Left renal pelvis (tissue), 4 donors: Measurements from ENCODE around the gene GALNT18. TPM values are rescaled to one million over a fixed set of nuclear protein-coding genes. Genes with fewer than 3 reads are reported as not detected.
A peak's percentile ranks its signal among the peaks of the same experiment; 100 is the strongest.

Experiments used
- DNase-seq, 4 donors: peaks; one replicate each; pipeline ENCODE4 v3.0.0-alpha.2; 2013; ENCODE audit warnings: low read depth in 4 of 4, low spot score in 3 of 4
- polyA plus RNA-seq, 4 donors: library from polyadenylated mRNA; unstranded; fragments of 120-200 nt; gene quantifications; one replicate each; pipeline ENCODE4 v1.2.1, GENCODE V29; 2013; ENCODE audit not compliant: insufficient read length in 4 of 4

Gene GALNT18
- polyA plus RNA-seq, 4 donors = 7.5 to 29.7 (median 23.8) TPM

DNA sequence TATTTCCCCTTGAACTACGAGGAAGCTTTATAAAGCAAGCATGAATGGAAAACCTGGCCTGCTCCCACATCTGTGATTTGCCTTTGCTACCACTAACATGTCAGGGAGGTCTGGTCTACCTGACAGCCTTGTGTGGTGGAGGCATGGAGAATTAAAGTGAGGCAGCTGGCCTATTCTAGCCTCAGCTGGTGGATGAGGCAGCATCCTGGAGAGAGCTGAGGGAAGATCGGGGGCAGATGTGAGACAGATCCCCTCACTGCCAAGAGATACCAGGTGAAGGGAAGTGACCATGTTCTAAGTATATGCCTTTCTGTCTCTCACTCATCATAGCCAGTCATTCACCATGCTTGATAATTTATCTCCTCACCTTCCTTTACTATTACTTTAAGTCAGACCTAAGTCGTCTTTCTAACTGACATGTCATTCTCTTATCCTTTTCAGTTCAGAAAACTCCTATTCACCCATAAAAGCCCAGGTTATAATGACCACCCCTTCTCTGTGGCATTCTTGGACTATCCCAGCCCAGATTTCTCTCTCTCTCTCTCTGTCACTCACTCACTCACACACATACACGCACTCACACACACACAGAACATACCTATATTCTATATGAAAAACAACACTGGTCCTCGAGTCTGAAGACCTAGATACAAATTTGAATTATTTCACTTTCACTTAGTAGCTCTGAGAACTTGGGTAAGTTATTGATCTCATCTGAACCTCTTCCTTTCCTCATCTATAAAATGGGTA, 359.5 kb downstream of the GALNT18 start:
- no peak for DNase-seq

DNA sequence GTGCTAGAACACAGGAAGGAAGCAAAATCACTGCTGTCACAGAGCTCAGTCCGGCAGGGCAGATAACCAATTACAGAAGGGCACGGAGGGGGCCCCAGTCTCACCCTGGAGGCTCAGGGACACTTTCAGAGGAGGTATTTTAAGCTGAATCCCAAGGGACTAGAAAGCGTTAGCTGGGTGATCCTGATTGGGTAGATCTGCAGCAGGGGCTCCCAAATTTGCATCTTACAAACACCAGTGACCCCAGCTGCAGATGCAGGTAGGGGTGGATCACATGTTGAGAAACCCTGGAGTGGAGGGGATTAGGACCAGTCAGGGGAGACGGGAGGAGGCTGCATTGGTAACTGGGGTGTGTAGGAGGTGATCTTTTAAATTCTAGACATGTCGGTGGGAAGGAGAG, 360.2 kb downstream of the GALNT18 start:
- no peak for DNase-seq

DNA sequence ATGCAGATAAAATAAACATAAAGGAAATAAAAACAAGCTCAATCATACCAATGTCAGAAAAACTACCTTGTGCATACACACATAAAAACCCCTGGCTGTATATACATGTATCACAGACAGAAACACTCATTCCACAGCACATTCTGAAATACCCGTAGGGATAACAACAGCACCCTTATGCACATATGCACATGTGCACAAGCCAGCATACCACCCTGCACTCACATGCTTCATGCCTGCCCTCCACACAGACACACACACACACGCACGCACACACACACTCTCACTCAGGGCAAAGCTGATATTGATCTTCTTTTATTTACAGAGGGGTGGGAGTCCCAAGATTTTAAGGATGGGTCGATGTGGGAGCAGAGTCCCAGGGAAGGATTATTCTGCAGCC, 360.9 kb downstream of the GALNT18 start:
- DNase-seq = no peak

DNA sequence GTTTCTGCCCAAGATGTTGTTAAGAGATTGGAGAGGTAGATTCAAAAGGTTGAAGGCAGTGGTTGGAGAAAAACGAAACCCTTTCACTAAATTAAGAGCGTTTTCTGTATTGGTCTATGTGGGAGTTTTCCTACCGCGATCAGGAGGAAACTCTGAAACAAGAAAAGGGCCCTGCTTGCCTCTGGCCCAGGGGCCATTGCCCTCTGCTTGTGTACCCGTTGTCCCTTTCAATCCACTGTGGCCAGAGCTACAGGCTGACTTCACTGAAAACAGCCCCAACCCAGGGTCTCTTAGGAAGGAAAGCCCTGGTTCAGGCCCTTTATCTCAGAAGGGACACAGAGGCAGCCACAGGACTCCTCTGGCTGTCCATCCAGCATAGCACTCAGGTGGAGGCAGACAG, 367.8 kb downstream of the GALNT18 start:
- no peak for DNase-seq

DNA sequence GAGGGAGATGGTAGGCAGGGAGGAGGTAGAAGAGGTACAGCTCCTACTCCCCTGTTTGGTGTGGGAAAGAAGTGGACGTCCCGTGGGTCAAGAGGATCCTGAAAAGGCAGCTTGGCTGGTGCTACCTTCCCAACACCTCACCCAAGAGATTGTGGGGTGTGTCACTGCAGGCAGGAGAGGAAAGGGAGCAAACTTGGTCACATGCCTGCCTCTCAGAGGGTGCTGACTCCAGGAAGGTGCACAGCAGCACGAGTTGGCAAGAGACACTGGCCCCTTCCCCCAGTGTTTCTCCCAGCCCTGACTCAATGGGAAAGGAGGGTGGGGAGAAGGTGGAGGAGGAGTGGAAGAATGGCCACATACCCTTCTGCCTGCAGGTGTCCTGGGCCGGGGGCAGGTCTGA, 368.3 kb downstream of the GALNT18 start:
- no peak for DNase-seq

DNA sequence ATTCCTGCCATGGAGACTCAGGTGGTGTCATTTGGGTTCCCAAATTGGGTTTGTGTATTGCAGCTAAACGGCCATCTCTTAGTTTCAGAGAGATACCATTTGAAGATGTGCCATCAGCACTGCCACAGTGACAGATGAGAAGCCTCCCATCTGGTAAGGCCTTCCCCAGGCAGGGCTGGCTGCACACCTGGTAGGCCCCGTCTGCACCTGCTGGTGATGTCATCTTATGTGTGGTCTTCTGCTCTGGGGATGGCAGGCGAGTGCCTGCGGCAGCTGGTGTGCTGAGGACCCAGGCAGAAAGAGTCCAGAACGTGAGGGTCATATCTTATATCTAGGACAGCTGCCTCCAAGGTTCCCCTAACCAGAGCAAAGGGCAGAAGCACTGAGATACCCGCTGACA, 369.4 kb downstream of the GALNT18 start:
- DNase-seq = no peak

DNA sequence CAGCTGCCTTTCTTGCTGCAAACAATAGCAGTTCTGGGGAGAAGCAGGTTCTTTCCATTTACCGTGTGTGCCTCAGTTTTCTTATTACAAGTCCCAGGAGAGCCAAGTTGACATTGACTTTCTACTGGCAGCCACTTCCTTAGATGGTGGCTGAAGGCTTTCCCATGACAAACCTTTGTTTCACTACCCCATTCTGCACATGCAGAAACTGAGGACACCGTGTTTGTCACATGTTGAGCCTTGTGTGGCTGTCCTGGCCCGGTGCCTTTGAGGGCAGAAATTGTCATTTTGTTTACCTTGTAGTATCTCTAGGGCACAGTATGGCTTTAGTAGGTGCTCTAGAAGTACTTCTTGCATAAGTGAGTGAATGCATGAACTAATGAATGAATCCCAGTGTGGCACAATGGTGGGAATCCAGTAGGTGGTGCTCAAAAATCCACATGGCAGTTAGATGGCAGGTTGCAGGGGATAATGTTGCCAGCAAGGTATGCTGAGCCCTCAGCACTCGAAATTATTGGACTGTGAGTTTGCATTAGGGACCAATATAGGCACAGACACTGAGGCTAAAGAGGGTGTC, 370.3 kb downstream of the GALNT18 start:
- DNase-seq = no peak

DNA sequence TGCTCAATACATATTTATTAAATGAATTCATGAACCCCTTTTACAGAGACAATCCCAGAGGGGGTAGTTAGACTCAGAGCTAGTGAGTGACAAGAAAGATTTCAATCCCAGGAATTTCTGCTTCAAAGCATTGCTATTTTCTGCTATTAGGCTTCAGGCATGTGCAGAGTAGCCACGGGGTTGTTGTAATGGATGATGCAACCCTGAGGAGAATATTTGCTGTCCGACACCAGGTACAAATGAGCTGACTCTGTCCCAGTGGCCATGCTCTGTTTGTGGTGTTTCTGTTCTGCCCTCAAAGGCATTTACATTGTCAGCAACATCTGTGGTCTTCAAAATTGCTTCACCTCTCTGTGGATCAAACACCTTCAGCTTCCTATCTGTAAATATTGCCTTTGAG, 371.3 kb downstream of the GALNT18 start:
- DNase-seq = no peak

DNA sequence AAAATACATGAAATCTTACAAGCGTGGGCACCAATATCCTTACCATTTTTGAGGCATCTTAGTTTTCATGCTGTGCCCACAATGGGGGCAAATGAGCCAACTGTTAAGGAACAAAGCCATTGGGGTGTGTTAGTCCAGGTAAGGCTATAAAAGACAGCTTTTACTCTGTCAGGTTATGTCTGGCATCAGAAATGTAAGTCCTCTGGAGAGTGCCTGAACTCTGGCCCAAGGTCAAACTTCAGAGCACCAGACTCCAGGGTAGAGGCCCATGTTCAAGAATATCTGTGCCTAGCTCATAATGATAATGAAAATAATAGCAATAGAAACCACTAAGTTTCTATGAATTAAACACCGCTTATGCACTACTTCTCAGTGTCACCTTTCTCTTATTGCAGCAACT, 374.2 kb downstream of the GALNT18 start:
- no peak for DNase-seq

DNA sequence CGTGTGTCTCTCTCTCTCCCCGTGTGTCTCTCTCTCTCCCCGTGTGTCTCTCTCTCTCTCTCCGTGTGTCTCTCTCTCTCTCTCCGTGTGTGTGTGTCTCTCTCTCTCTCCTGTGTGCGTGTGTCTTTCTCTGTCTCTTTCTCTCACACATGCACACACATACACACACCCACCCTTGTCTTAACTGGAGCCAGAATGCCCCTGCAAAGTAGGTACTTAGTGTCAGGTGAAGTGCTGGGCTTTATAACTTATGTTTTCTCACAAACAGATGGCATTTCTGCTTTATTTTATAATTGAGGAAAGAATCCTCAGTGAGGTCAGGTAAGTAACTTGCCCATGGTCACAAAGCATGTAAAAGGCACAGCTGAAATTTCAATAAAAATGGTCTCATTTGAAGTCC, 374.7 kb downstream of the GALNT18 start:
- DNase-seq = no peak

DNA sequence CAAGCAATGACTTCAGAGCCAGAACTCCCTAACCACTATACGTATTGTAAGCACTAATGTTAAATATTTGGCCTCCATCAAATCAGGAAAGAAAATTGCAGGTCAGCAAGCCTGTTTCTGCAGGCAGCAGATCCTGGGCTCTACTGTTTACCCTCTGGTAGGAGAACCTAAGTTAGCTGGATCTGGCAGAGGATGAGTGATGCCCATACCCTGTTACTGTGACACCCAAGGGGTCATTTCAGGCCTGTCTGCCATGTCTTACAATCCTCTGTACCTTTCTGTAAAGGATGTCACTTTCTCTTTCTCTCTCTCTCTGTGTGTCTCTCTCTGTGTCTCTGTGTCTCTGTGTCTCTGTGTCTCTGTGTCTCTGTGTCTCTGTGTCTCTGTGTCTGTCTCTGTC, 375.6 kb downstream of the GALNT18 start:
- no peak for DNase-seq

DNA sequence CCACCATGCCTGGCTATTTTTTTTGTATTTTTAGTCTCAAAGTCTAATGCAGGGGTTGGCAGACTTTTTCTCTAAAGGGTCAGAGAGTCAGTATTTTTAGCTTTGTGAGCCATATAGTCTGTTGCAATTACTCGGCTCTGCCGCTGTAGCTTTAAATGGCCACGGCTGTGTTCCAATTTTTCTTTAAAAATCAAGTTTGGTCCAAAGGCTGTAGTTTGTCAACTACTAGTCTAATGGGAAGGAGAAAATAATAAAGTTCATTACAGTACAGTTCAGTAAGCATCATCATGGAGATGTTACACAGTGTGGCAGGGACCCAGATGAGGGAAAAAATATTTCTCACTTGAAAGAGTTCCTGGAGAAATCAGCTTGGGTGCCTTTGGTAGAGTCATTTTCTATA, 376.4 kb downstream of the GALNT18 start:
- DNase-seq = no peak

DNA sequence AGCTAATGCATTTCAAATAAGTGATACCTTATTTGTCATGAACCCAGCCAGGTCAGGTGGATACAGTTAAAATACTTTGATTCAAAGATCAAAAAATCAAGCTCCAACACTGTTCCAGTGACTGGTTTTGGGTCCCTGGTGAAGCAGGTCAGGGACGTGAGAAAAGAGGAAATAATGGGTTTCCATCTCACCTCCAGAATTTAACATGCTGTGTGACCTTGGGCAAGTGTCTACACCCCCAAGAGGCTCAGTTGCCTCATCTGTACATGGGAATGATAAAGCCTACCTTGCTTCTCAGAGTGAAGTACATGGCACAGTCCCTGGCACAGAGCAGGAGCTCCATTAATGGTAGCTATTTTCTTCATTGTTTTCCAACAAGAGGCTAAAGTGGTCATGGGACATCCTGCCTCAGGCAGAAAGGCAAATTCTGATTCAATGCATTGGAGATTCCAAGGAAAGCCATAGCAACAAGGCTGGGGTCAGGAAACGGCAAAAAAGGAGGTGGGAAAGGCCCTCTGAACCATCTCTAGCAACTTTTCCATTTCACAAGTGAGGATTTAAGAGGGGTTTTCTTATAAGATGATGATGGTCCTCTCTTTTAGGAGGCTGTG, 377.2 kb downstream of the GALNT18 start:
- DNase-seq = no peak

DNA sequence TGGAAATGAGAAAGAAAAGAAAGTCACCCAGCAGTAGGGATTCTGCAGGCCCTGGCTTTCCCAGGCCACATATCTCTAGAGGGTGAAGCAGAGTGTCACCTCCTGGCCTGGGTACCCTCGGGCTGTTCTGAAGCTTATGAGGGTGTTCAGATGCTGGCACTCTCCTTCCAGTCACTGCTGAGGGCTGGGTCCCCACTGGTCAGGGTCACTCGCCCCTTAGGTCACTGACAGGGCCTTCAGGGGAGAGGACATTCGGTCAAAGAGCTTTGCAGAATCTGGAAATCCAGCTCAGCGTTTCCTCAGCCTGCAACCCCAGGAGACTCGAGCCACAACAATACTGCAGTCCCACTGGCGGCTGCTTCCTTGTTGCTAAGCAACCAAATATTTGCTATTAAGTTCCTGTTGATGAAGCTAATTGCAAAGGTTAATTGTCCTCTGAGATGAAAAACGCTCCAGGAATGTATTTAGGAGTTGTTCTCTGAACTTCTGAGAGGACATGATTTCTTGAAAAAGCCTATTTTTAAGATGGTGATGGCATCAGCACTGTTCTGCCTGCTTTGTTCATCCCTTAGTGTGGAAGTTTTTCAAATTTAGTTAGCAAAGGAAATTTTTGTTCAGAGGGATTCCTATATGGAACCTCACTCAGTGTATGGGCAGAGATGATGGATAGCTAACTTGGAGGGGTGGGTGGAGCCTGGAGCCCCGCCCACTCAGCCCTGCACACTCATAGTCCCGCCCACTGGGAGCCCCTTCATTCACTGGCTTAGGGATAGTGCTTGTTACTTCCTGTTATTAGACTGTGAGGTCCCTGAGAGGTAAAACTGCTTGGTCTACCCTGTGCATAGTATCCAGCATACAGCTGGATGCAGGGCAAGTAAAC, 378.0 kb downstream of the GALNT18 start:
- peak in 2 of 4 donors; percentile 33 to 54 for DNase-seq

DNA sequence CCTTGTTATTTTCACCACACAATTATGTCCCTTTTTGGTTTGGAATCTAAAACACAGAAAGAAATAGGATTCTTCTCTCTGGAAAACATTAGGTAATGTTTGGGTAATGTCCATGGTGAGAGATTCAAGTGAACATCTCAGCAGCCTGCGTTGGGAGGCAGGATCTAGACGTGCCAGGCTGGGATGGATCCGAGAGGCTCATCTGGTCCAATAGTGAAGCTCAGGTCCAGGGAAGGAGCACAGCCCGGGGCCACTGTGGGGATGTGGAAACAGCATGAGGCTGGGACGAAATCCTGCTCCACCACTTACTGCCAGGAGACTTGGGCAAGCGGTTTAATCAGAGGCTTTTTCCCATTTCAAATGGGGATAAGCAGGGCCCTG, 378.6 kb downstream of the GALNT18 start:
- DNase-seq = no peak

DNA sequence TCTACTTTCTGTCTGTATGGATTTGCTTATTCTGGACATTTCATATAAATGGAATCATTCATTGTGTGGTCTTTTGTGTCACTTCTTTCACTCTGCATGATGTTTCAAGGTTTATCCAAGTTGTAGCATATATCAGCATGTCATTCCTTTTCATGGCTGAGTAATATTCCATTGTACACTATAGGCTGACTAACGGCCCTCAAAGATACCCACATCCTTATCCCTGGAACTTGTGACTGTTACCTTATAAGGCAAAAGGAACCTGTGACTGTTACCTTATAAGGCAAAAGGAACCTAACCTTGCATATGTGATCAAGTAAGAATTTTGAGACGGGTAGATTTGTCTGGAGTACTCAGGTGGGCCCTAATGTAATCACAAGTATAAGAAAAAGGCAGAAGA, 380.5 kb downstream of the GALNT18 start:
- no peak for DNase-seq

DNA sequence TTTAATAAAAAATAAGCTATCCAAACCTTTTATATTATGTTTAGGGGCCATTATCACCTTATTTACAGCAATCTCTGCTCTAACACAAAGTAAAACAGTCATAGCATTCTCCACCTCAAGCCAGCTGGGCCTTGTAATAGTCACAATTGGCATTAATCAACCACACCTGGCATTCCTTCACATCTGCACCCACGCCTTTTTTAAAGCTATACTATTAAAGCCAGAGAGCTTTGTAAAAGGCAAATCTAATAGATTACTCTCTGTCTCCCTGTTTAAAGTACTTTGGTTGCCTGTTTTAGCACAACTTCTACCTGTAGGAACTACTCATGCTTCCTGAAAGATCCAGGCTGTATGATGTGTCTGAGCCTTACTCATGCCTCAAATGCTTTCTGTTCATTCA, 381.8 kb downstream of the GALNT18 start:
- DNase-seq = no peak

DNA sequence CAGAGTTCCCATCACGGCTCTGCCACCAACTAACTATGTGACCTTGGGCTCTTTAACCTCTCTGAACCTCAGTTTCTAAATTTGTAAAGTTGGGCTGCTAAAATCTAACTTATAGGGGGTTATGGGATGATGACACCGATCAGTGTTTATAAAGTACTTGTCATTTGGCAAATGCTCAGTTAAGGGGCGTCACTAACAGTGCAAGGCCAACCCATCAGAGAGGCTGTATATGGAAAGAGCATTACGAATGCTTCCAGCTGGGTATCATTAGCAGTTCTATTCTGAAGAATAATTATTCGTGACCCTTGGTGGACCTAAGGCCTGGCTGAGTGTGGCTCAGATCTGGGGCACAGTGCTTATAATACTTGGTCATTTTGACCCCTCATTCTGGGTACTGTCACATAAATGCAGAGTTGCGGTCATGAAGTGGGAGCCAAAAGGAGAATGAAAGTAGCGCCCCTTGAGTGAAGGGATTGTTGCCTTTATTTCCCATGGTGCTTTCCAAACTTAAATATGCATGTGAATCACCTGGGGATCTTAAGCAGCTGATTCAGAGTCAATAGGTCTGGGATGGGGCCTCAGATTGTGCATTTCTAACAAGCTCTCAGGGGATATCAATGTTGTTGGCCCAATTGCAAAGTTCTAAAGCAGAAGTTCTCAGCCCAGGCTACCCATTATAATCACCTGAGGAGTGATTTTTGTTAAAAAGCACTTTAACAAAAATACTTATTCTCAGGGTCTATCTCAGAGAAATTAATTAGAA, 384.6 kb downstream of the GALNT18 start:
- DNase-seq = no peak

DNA sequence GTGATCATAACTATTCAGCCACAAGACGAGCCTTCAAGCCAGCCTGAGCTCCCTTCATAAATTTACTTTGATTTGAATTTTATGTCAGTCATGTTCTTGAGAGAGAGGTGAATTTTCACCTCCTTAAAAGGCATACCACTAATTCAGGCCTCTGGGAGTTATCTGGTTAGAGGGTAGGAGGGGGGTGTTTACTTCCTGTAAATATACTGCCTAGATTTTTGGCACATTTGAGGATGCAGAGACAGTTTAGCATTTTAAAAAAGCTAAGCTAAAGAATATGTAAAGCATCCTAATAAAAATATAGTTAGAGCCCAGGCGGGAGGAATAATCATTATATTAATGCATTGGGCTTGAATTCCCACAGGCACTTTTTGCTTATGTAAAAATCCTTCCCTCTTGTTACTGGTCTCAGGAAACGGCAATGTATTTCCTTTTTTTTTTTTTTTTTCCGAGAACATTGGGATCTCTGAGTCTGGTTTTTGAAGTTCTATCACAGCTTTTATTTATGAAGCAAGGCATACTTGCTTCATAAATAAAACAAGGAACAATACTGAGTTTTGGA, 385.2 kb downstream of the GALNT18 start:
- no peak for DNase-seq

DNA sequence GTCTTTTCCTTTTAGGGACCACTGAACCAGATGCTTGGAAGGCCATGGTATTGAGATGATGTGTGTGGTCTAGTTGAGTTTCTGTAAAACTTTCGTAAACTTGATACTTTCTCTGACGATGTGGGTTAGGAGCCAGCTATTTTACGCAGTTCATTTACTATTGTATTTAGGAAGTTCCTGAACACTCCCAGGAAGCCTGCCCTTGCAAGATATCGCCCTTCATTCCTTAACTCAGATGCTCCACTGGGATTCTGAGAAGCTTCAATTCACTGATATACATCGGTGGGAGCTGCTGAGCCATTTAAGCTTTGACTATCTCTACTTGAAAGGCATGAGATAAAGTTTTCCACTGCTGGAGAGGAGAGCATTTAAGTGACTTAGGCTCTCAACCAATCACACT, 390.0 kb downstream of the GALNT18 start:
- DNase-seq = no peak
